Osteoblast (primary cell): Measurements from ENCODE around the gene GRIN3B. TPM values are rescaled to one million over a fixed set of nuclear protein-coding genes. Genes with fewer than 3 reads are reported as not detected.

Experiments used
- DNase-seq: peaks from one replicate; pipeline ENCODE4 v3.0.0; 2011; ENCODE audit warnings: low spot score, mixed read lengths; ENCODE audit not compliant: insufficient read length; ENCODE audit errors: missing footprints
- H2AFZ ChIP-seq: 2 replicates; pipeline ENCODE4 v1.6.0; 2011; ENCODE audit warnings: mild to moderate bottlenecking, low read length
- H3K27ac ChIP-seq: 2 replicates; pipeline ENCODE4 v1.5.1; 2011; ENCODE audit warnings: mild to moderate bottlenecking, low read depth, low read length, moderate library complexity
- H3K27me3 ChIP-seq: 2 replicates; pipeline ENCODE4 v1.6.0; 2012; ENCODE audit warnings: mild to moderate bottlenecking, control low read depth, inconsistent platforms, low read length, moderate library complexity; ENCODE audit not compliant: insufficient read depth
- H3K36me3 ChIP-seq: 2 replicates; pipeline ENCODE4 v1.5.1; 2011; ENCODE audit warnings: mild to moderate bottlenecking, low read length, control low read depth, moderate library complexity; ENCODE audit not compliant: insufficient read depth
- H3K4me1 ChIP-seq: 2 replicates; pipeline ENCODE4 v1.5.1; 2011; ENCODE audit warnings: mild to moderate bottlenecking, low read length, control low read depth, moderate library complexity; ENCODE audit not compliant: insufficient read depth
- H3K4me2 ChIP-seq: 2 replicates; pipeline ENCODE4 v1.6.0; 2011; ENCODE audit warnings: mild to moderate bottlenecking, low read length; ENCODE audit not compliant: insufficient read depth
- H3K4me3 ChIP-seq: fragments of 200-600 bp; sonication (generic); 3 replicates; pipeline ENCODE4 v1.5.1; 2012; ENCODE audit warnings: mild to moderate bottlenecking, low read length, inconsistent platforms; ENCODE audit not compliant: insufficient read depth
- H3K79me2 ChIP-seq: 2 replicates; pipeline ENCODE4 v1.6.0; 2012; ENCODE audit warnings: mild to moderate bottlenecking, low read length, control low read depth, inconsistent platforms; ENCODE audit not compliant: insufficient read depth
- H3K9me3 ChIP-seq: 2 replicates; pipeline ENCODE4 v1.5.1; 2011; ENCODE audit warnings: low read depth, low read length, control low read depth
- H4K20me1 ChIP-seq: 2 replicates; pipeline ENCODE4 v1.6.0; 2012; ENCODE audit warnings: mild to moderate bottlenecking, low read length, control low read depth; ENCODE audit not compliant: insufficient read depth
- CTCF ChIP-seq: IDR thresholded peaks from 2 replicates; pipeline ENCODE4 v1.5.1; 2011; ENCODE audit warnings: mild to moderate bottlenecking, low read depth, low read length, moderate library complexity; ENCODE audit errors: extremely low read depth
- total RNA-seq: library from RNA; depleted of rRNA; stranded (reverse); fragments of >200 nt; gene quantifications from 2 replicates; pipeline ENCODE4 v1.2.3, GENCODE V29; 2012

Gene GRIN3B
- total RNA-seq, 1 donor = not detected

GRCh38 chr19:988510-988909 is 11.7 kb upstream of the GRIN3B start:
- no peaks in the 10 kb centered on the region for H3K9me3 ChIP-seq
- no peak overlapping the region for H2AFZ ChIP-seq
- no peak overlapping the region for H3K4me3 ChIP-seq
- DNase-seq = no peak
- no peak overlapping the region for H3K4me2 ChIP-seq
- H3K4me1 ChIP-seq = peaks cover 11% of the 10 kb centered on the region
- H3K27ac ChIP-seq = no peak overlapping the region
- H3K36me3 ChIP-seq = peaks cover 23% of the 10 kb centered on the region
- H4K20me1 ChIP-seq = peaks cover 5% of the 10 kb centered on the region
- H3K27me3 ChIP-seq = no peaks in the 10 kb centered on the region
- H3K79me2 ChIP-seq = peaks cover 18% of the 10 kb centered on the region
- TF ChIP-seq CTCF = no peak

GRCh38 chr19:989381-990081 is 10.7 kb upstream of the GRIN3B start:
- H3K4me2 ChIP-seq = no peak overlapping the region
- peaks cover 5% of the 10 kb centered on the region for H3K4me1 ChIP-seq
- peaks cover 23% of the 10 kb centered on the region for H3K36me3 ChIP-seq
- H3K27me3 ChIP-seq = no peaks in the 10 kb centered on the region
- peaks cover 14% of the 10 kb centered on the region for H3K79me2 ChIP-seq
- DNase-seq = no peak
- no peak overlapping the region for H3K27ac ChIP-seq
- H3K9me3 ChIP-seq = no peaks in the 10 kb centered on the region
- peak; percentile 18 for TF ChIP-seq CTCF
- H3K4me3 ChIP-seq = no peak overlapping the region
- no peak overlapping the region for H2AFZ ChIP-seq
- peaks cover 5% of the 10 kb centered on the region for H4K20me1 ChIP-seq

GRCh38 chr19:990119-990571 is 10.1 kb upstream of the GRIN3B start:
- Histone ChIP-seq H3K79me2 (peaks cover 8% of the 10 kb centered on the region), H2AFZ (no peak overlapping the region), H3K27ac (no peak overlapping the region), H3K4me1 (no peaks in the 10 kb centered on the region), H3K9me3 (no peaks in the 10 kb centered on the region), H3K4me3 (no peak overlapping the region), H3K27me3 (no peaks in the 10 kb centered on the region), H3K4me2 (no peak overlapping the region), H4K20me1 (peaks cover 6% of the 10 kb centered on the region), H3K36me3 (peaks cover 23% of the 10 kb centered on the region)
- no peak for TF ChIP-seq CTCF
- no peak for DNase-seq

- H3K27me3 ChIP-seq = peaks cover 6% of the 10 kb centered on the region
- no peak overlapping the region for H3K27ac ChIP-seq
- H3K4me2 ChIP-seq = no peak overlapping the region
- DNase-seq = no peak
- no peaks in the 10 kb centered on the region for H3K9me3 ChIP-seq
- H2AFZ ChIP-seq = no peak overlapping the region
- peaks cover 2% of the 10 kb centered on the region for H3K79me2 ChIP-seq
- H3K36me3 ChIP-seq = peaks cover 23% of the 10 kb centered on the region
- peaks cover 9% of the 10 kb centered on the region for H4K20me1 ChIP-seq
- no peak for TF ChIP-seq CTCF
- H3K4me1 ChIP-seq = no peaks in the 10 kb centered on the region
- H3K4me3 ChIP-seq = no peak overlapping the region
These were observed 9.5 kb upstream of the GRIN3B start for GRCh38 chr19:990746-991145.
